WTC11 (cell line): ENCODE measurements around the gene NEURL1B.

ENCODE experiments used
- ATF3 ChIP-seq: sonication (generic); formaldehyde crosslinking; conservative IDR thresholded peaks from 2 replicates; pipeline ENCODE4 v1.8.1; 2022; ENCODE audit warnings: mild to moderate bottlenecking, missing genetic modification reagents
- ATF6 ChIP-seq: sonication (generic); formaldehyde crosslinking; IDR thresholded peaks from 2 replicates; pipeline ENCODE4 v1.8.1; 2023; ENCODE audit warnings: mild to moderate bottlenecking, missing genetic modification reagents
- CBFB ChIP-seq: sonication (generic); formaldehyde crosslinking; IDR thresholded peaks from 2 replicates; pipeline ENCODE4 v1.8.1; 2022; ENCODE audit warnings: mild to moderate bottlenecking, low read depth, missing genetic modification reagents
- CTCF ChIP-seq: fragments of 200-600 bp; IDR thresholded peaks from 2 replicates; pipeline ENCODE4 v1.8.0; 2022; ENCODE audit warnings: antibody characterized with exemption
- ELF4 ChIP-seq: sonication (generic); formaldehyde crosslinking; IDR thresholded peaks from 2 replicates; pipeline ENCODE4 v1.8.1; 2022; ENCODE audit warnings: low read depth, mild to moderate bottlenecking, moderate library complexity, missing genetic modification reagents
- ESRRA ChIP-seq: sonication (generic); formaldehyde crosslinking; IDR thresholded peaks from 2 replicates; pipeline ENCODE4 v1.8.1; 2022; ENCODE audit warnings: mild to moderate bottlenecking, missing genetic modification reagents, borderline replicate concordance
- ETV6 ChIP-seq: sonication (generic); formaldehyde crosslinking; IDR thresholded peaks from 2 replicates; pipeline ENCODE4 v1.8.1; 2022; ENCODE audit warnings: mild to moderate bottlenecking, missing genetic modification reagents
- FOXP1 ChIP-seq: sonication (generic); formaldehyde crosslinking; IDR thresholded peaks from 2 replicates; pipeline ENCODE4 v1.8.0; 2022; ENCODE audit warnings: missing genetic modification reagents, mild to moderate bottlenecking, moderate library complexity, borderline replicate concordance
- GABPB1 ChIP-seq: sonication (generic); formaldehyde crosslinking; IDR thresholded peaks from 2 replicates; pipeline ENCODE4 v1.8.1; 2023; ENCODE audit warnings: mild to moderate bottlenecking, missing genetic modification reagents
- MLX ChIP-seq: sonication (generic); formaldehyde crosslinking; IDR thresholded peaks from 2 replicates; pipeline ENCODE4 v1.8.1; 2023; ENCODE audit warnings: mild to moderate bottlenecking, missing genetic modification reagents, moderate library complexity
- PRDM15 ChIP-seq: sonication (generic); formaldehyde crosslinking; IDR thresholded peaks from 2 replicates; pipeline ENCODE4 v1.8.0; 2022; ENCODE audit warnings: missing genetic modification reagents
- USF2 ChIP-seq: sonication (generic); formaldehyde crosslinking; IDR thresholded peaks from 2 replicates; pipeline ENCODE4 v1.8.1; 2023; ENCODE audit warnings: mild to moderate bottlenecking, missing genetic modification reagents, moderate library complexity
- ZBTB43 ChIP-seq: sonication (generic); formaldehyde crosslinking; IDR thresholded peaks from 2 replicates; pipeline ENCODE4 v1.8.1; 2023; ENCODE audit warnings: mild to moderate bottlenecking, missing genetic modification reagents
- ZNF138 ChIP-seq: sonication (generic); formaldehyde crosslinking; conservative IDR thresholded peaks from 2 replicates; pipeline ENCODE4 v1.8.1; 2022; ENCODE audit warnings: mild to moderate bottlenecking, moderate library complexity, missing genetic modification reagents

- TF ChIP-seq CTCF (no peak), GABPB1 (CRISPR knock-in tag) (no peak), ATF6 (no peak), ELF4 (CRISPR knock-in tag) (no peak), USF2 (CRISPR knock-in tag) (no peak), ESRRA (CRISPR knock-in tag) (no peak), ETV6 (CRISPR knock-in tag) (no peak), CBFB (CRISPR knock-in tag) (no peak), MLX (CRISPR knock-in tag) (no peak), ZBTB43 (CRISPR knock-in tag) (no peak), ATF3 (no peak), ZNF138 (CRISPR knock-in tag) (no peak), PRDM15 (CRISPR knock-in tag) (no peak), FOXP1 (CRISPR knock-in tag) (no peak)
Observed at GRCh38 chr5:172739375-172739774, 98.3 kb downstream of the NEURL1B start.
